ENCODE measurements around the gene FRG2B.
"Not testable (repeated sequence)": the region's sequence is repeated elsewhere in the genome, so short reads cannot be mapped to it uniquely, and the experiment has no call there.

GRCh38 chr10:133648872-133649455 is 22.4 kb upstream of the FRG2B start:
- TF ChIP-seq, protein P1, sequence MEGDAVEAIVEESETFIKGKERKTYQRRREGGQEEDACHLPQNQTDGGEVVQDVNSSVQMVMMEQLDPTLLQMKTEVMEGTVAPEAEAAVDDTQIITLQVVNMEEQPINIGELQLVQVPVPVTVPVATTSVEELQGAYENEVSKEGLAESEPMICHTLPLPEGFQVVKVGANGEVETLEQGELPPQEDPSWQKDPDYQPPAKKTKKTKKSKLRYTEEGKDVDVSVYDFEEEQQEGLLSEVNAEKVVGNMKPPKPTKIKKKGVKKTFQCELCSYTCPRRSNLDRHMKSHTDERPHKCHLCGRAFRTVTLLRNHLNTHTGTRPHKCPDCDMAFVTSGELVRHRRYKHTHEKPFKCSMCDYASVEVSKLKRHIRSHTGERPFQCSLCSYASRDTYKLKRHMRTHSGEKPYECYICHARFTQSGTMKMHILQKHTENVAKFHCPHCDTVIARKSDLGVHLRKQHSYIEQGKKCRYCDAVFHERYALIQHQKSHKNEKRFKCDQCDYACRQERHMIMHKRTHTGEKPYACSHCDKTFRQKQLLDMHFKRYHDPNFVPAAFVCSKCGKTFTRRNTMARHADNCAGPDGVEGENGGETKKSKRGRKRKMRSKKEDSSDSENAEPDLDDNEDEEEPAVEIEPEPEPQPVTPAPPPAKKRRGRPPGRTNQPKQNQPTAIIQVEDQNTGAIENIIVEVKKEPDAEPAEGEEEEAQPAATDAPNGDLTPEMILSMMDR (IDR thresholded peaks at IDR 0.05): not testable (repeated sequence)
- not testable (repeated sequence) for TF ChIP-seq POLR2A (IDR thresholded peaks at IDR 0.05)

Data from Peyer's patch (tissue), 4 donors.